Dendritic cell treated with granulocyte-macrophage colony-stimulating factor and Interleukin-4, amounts not matched to agents 40 ng/mL and 50 ng/mL, for 4 days (primary cell): Measurements from ENCODE around the gene SBK2.

Experiments
- H3K27ac Mint-ChIP-seq: one replicate; pipeline ENCODE4 v1.8.0; 2022; ENCODE audit warnings: mild to moderate bottlenecking, mixed read lengths
- H3K27me3 Mint-ChIP-seq: one replicate; pipeline ENCODE4 v1.8.0; 2022; ENCODE audit warnings: mild to moderate bottlenecking, mixed read lengths
- H3K36me3 Mint-ChIP-seq: one replicate; pipeline ENCODE4 v1.8.0; 2022; ENCODE audit warnings: low read depth, mixed read lengths
- H3K4me1 Mint-ChIP-seq: one replicate; pipeline ENCODE4 v1.8.0; 2022; ENCODE audit warnings: low read depth, mixed read lengths
- H3K4me3 Mint-ChIP-seq: one replicate; pipeline ENCODE4 v1.8.0; 2022; ENCODE audit warnings: mild to moderate bottlenecking, moderate library complexity, mixed read lengths
- H3K9me3 Mint-ChIP-seq: one replicate; pipeline ENCODE4 v1.8.0; 2022; ENCODE audit warnings: mixed read lengths
- intact Hi-C: fragments of 100-400 bp; cut with micrococcal nuclease; formaldehyde crosslinking; loops from one replicate; pipeline ENCODE4 v1.15.0; 2022

The SBK2 gene

GRCh38 chr19:55484593-55485438, 52.1 kb downstream of the SBK2 start, which contains the start of gene NAT14:
Gene NAT14, plus strand, starts transcription at chr19:55485188. Its CDS starts 521 bp downstream, at chr19:55485709.
- peak within 1 kb of the TSS; percentile 64 for H3K4me3 Mint-ChIP-seq
- H3K4me1 Mint-ChIP-seq = peaks cover 37% of the 10 kb centered on the region
- peaks cover 31% of the 10 kb centered on the region for H3K36me3 Mint-ChIP-seq
- H3K9me3 Mint-ChIP-seq = no peaks in the 10 kb centered on the region
- H3K27ac Mint-ChIP-seq = no peak within 1 kb of the TSS
- intact Hi-C loops = no loop called here
- peaks cover 38% of the 10 kb centered on the region for H3K27me3 Mint-ChIP-seq

DNA sequence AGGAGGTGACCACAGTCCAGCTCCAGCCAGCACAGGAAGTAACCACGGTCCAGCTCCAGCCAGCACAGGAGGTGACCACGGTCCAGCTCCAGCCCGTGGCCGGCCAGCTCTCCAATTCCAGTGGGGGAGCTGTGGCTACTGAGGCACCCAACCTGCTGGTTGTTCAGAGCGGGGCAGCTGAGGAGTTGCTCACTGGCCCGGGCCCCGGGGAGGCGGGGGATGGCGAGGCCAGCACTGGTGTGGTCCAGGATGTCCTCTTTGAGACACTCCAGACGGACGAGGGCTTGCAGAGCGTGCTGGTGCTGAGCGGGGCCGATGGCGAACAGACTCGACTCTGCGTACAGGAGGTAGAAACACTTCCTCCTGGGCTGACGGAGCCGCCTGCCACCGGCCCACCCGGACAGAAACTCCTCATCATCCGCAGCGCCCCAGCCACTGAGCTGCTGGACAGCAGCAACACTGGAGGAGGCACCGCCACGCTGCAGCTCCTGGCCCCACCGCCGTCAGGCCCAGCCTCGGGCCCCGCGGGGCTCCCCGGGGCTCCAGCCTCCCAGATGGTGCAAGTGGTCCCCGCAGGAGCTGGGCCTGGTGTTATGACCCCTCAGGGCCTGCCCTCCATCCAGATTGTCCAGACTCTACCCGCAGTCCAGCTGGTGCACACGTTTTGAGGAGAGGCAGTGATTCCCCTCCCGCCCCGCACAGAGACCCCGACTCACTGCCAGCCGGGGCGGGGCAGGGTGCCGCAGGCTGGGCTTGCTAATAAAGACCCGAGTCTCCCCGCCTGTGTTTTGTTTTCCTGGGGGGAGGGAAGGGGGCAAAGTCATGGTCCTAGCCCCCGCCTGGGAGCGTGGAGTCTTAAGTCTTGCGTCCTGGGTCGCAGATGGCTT, 53.0 kb downstream of the SBK2 start:
- peaks cover 33% of the 10 kb centered on the region for H3K36me3 Mint-ChIP-seq
- peaks cover 44% of the 10 kb centered on the region for H3K4me1 Mint-ChIP-seq
- intact Hi-C loops = no loop called here
- peaks cover 35% of the 10 kb centered on the region for H3K27me3 Mint-ChIP-seq
- H3K9me3 Mint-ChIP-seq = no peaks in the 10 kb centered on the region
- no peak overlapping the region for H3K27ac Mint-ChIP-seq
- H3K4me3 Mint-ChIP-seq = peak overlapping the region; percentile 64

DNA sequence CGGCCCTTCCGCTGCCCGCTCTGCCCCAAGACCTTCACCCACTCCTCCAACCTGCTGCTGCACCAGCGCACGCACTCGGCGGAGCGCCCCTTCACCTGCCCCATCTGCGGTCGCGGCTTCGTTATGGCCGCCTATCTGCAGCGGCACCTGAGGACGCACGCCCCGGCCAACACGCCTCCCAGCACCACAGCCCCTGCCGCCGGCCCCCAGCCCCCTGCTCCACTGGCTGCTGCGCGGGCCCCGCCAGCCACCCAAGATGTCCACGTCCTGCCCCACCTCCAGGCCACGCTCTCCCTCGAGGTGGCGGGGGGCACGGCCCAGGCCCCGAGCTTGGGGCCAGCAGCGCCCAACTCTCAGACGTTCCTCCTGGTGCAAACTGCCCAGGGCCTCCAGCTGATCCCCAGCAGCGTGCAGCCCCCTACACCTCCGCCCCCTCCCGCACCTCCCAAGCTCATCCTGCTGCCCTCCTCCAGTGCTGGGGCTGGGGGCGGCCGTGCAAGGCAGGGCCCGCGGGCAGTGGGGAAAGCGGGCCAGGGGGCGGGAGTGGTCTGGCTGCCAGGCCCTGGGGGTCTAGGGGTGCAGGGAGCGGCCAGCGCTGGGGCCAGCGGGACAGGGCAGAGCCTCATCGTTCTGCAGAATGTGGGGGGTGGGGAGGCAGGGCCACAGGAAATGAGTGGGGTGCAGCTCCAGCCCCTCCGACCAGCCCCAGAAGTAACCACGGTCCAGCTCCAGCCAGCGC, 53.8 kb downstream of the SBK2 start:
- peaks cover 30% of the 10 kb centered on the region for H3K27me3 Mint-ChIP-seq

GRCh38 chr19:55482156-55482961, 54.6 kb downstream of the SBK2 start:
- Mint-ChIP-seq H3K4me3 (no peak overlapping the region), H3K36me3 (peaks cover 40% of the 10 kb centered on the region), H3K27ac (no peak overlapping the region), H3K27me3 (peaks cover 26% of the 10 kb centered on the region), H3K9me3 (no peaks in the 10 kb centered on the region), H3K4me1 (peaks cover 46% of the 10 kb centered on the region)
- intact Hi-C loops = no loop called here

More for the DNA sequence above, 53.8 kb downstream of the SBK2 start:
- Mint-ChIP-seq H3K27ac (no peak overlapping the region), H3K4me3 (no peak overlapping the region), H3K9me3 (no peaks in the 10 kb centered on the region), H3K36me3 (peaks cover 35% of the 10 kb centered on the region), H3K4me1 (peaks cover 47% of the 10 kb centered on the region)
- intact Hi-C loops = no loop called here

GRCh38 chr19:55481794-55482155, 55.2 kb downstream of the SBK2 start:
- Mint-ChIP-seq H3K27ac (no peak overlapping the region), H3K4me1 (peaks cover 44% of the 10 kb centered on the region)
- intact Hi-C loops = no loop called here

DNA sequence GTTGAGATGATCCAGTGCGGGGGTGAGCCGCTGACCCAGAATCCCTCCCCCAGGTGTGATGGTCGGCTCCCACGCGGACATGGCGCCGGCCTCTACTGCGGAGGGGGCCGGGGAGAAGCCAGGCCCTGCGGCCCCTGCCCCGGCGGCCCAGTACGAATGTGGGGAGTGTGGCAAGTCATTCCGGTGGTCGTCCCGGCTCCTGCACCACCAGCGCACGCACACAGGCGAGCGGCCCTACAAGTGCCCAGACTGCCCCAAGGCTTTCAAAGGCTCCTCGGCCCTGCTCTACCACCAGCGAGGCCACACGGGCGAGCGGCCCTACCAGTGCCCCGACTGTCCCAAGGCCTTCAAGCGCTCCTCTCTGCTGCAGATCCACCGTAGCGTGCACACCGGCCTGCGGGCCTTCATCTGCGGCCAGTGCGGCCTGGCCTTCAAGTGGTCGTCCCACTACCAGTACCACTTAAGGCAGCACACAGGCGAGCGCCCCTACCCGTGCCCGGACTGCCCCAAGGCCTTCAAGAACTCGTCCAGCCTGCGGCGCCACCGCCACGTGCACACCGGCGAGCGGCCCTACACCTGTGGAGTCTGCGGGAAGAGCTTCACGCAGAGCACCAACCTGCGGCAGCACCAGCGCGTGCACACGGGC, 55.7 kb downstream of the SBK2 start:
- Mint-ChIP-seq H3K4me1 (peaks cover 43% of the 10 kb centered on the region), H3K4me3 (no peak overlapping the region), H3K36me3 (peaks cover 40% of the 10 kb centered on the region), H3K27ac (no peak overlapping the region), H3K27me3 (peaks cover 24% of the 10 kb centered on the region), H3K9me3 (no peaks in the 10 kb centered on the region)
- intact Hi-C loops = no loop called here

More at GRCh38 chr19:55481794-55482155, 55.2 kb downstream of the SBK2 start:
- H3K27me3 Mint-ChIP-seq = peaks cover 25% of the 10 kb centered on the region
- no peak overlapping the region for H3K4me3 Mint-ChIP-seq
- H3K9me3 Mint-ChIP-seq = no peaks in the 10 kb centered on the region
- H3K36me3 Mint-ChIP-seq = peaks cover 40% of the 10 kb centered on the region

DNA sequence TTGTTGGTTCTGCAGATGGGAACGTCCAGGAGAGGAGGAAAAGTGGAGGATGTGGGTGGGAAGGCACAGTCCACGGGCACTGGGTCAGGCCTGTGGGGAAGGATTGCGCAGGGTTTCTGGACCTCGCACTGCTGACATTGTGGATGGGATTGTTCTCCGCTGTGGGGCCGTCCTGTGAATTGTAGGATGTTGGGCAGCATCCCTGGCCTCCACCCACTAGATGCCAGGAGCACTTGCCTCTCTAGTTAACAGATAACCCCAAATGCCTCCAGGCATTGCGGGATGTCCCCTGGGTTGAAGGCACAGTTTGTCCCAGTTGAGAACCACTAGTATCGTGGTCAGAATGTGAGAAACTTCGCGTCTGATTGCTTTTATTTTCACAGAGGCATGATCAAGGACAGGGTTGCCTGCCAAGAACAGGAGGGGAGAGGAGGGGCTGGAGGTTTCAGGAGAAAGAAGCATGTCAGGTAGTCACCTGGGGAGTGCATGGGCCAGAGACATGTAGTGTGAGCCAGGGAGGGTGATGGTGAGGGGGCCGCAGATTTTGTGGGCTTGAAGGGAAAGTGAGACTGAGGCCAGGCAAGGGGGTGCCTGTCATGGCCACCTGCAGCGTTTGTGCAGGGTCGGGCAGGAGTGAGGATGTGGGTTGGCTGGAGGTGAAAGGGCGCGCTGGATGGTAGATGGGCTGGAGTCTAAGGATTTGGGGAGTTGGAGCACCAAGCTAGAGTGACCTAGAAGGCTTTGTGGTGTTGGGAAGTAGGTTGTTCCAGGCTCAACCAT, 57.3 kb downstream of the SBK2 start:
- Mint-ChIP-seq H3K27ac (peak overlapping the region; percentile 4), H3K4me1 (peaks cover 39% of the 10 kb centered on the region)

GRCh38 chr19:55479045-55479444, 57.9 kb downstream of the SBK2 start:
- Mint-ChIP-seq H3K4me1 (peaks cover 33% of the 10 kb centered on the region), H3K27me3 (peaks cover 5% of the 10 kb centered on the region), H3K9me3 (no peaks in the 10 kb centered on the region), H3K27ac (peak overlapping the region; percentile 4), H3K4me3 (no peak overlapping the region), H3K36me3 (peaks cover 37% of the 10 kb centered on the region)
- intact Hi-C loops = no loop called here

More for the DNA sequence above, 57.3 kb downstream of the SBK2 start:
- Mint-ChIP-seq H3K36me3 (peaks cover 40% of the 10 kb centered on the region), H3K4me3 (no peak overlapping the region), H3K27me3 (peaks cover 11% of the 10 kb centered on the region), H3K9me3 (no peaks in the 10 kb centered on the region)
- intact Hi-C loops = no loop called here
